Activated CD8-positive, alpha-beta T cell treated with anti-CD3 and anti-CD28 coated beads for 36 hours (primary cell): ENCODE data around the gene KRT6A. TPM values are rescaled to one million over a fixed set of nuclear protein-coding genes. Genes with fewer than 3 reads are reported as not detected.
"Not testable (repeated sequence)": the region's sequence is repeated elsewhere in the genome, so short reads cannot be mapped to it uniquely, and the experiment has no call there.

ENCODE experiments used
- ATAC-seq: fragments of 200-7000 bp; cut with Tn5 transposase; one replicate; pipeline ENCODE4 v1.10.0; 2021; ENCODE audit warnings: mild to moderate bottlenecking, moderate library complexity
- CTCF ChIA-PET: fragments of 350-600 bp; sonication (Branson Sonifier 250); formaldehyde crosslinking; loops from one replicate; lab custom pipeline; 2021; ENCODE audit warnings: antibody characterized with exemption; lab: Charles Lee
- POLR2A ChIA-PET: fragments of 350-600 bp; sonication (Branson Sonifier 250); formaldehyde crosslinking; loops from one replicate; lab custom pipeline; 2021; ENCODE audit warnings: antibody characterized with exemption; lab: Charles Lee
- DNase-seq: peaks from one replicate; pipeline ENCODE4 v3.0.0-alpha.2; 2020
- H3K27ac Mint-ChIP-seq: one replicate; pipeline ENCODE4 v1.8.0; 2021; ENCODE audit warnings: mild to moderate bottlenecking, mixed read lengths
- H3K27me3 Mint-ChIP-seq: one replicate; pipeline ENCODE4 v1.8.0; 2021; ENCODE audit warnings: mixed read lengths
- H3K36me3 Mint-ChIP-seq: one replicate; pipeline ENCODE4 v1.8.0; 2021; ENCODE audit warnings: low read depth, mixed read lengths
- H3K4me1 Mint-ChIP-seq: one replicate; pipeline ENCODE4 v1.8.0; 2021; ENCODE audit warnings: low read depth, mixed read lengths
- H3K4me3 Mint-ChIP-seq: one replicate; pipeline ENCODE4 v1.8.0; 2021; ENCODE audit warnings: mild to moderate bottlenecking, moderate library complexity, mixed read lengths
- H3K9me3 Mint-ChIP-seq: one replicate; pipeline ENCODE4 v1.8.0; 2021; ENCODE audit warnings: mixed read lengths
- CTCF ChIP-seq: fragments of 200-600 bp; IDR thresholded peaks from one replicate; pipeline ENCODE4 v1.8.0; 2022; ENCODE audit warnings: antibody characterized with exemption, mild to moderate bottlenecking
- intact Hi-C: fragments of 100-400 bp; cut with micrococcal nuclease; formaldehyde crosslinking; loops from one replicate; pipeline ENCODE4 v1.10.0; 2022
- total RNA-seq, 2 experiments: library from RNA; stranded (reverse); gene quantifications; one replicate each; pipeline ENCODE4 v1.2.3, GENCODE V29; 2021

The KRT6A gene
- total RNA-seq, 2 experiments from 2014 or later, result not detected

GRCh38 chr12:52455821-52456220 lies 37.2 kb downstream of the KRT6A start:
- CTCF ChIA-PET, result no interaction called here
- no peak for DNase-seq

DNA sequence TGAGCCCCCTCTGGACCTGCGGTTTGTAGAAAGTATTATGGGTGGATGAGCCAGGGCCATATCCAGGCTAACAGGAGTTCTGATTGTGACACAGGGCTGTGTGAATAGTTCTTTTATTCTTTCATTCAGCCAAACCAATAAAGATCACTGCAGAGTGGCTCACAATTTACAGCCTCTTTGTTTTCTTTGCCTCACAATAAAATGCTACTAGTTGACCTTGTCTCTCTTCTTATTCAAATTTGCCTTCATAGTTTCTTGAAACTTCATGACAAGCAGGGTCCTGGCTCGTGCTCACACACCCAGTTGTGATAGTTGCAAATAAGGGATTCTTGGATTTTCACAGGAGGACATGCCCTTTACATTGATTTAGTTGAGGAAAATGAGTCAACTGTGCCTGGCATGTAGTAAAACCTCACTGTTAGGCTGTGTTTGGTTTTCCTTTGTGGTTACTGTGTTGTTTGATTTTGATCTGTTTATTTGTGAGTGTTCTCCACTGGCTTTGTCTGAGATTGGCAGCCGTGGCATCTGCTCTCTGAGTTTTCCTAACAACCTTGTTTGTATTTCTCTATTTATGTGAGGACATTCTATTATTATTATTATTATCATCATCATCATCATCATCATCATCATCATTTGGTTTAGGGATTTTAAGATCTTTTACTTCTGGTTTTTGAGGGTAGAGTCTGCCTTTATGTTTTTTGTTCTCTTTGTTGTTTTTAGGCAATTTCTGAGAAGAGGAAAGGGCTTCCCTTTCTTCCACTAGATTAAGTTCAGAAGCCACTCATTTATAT lies 38.5 kb downstream of the KRT6A start:
- peaks cover 5% of the 10 kb centered on the region for H3K4me1 Mint-ChIP-seq
- no peak for TF ChIP-seq CTCF
- peaks cover 4% of the 10 kb centered on the region for H3K27me3 Mint-ChIP-seq
- POLR2A ChIA-PET, result no interaction called here
- no peak overlapping the region for H3K27ac Mint-ChIP-seq
- H3K4me3 Mint-ChIP-seq, result no peak overlapping the region
- ATAC-seq, result no peak
- no peaks in the 10 kb centered on the region for H3K36me3 Mint-ChIP-seq
- DNase-seq, result no peak
- intact Hi-C loops, result no loop called here
- no peaks in the 10 kb centered on the region for H3K9me3 Mint-ChIP-seq
- CTCF ChIA-PET, result no interaction called here

More at GRCh38 chr12:52455821-52456220, 37.2 kb downstream of the KRT6A start:
- Mint-ChIP-seq H3K27ac (no peak overlapping the region), H3K9me3 (no peaks in the 10 kb centered on the region), H3K36me3 (no peaks in the 10 kb centered on the region), H3K4me3 (no peak overlapping the region), H3K27me3 (peaks cover 5% of the 10 kb centered on the region), H3K4me1 (peaks cover 5% of the 10 kb centered on the region)
- intact Hi-C loops, result no loop called here
- POLR2A ChIA-PET, result no interaction called here
- no peak for ATAC-seq
- no peak for TF ChIP-seq CTCF

DNA sequence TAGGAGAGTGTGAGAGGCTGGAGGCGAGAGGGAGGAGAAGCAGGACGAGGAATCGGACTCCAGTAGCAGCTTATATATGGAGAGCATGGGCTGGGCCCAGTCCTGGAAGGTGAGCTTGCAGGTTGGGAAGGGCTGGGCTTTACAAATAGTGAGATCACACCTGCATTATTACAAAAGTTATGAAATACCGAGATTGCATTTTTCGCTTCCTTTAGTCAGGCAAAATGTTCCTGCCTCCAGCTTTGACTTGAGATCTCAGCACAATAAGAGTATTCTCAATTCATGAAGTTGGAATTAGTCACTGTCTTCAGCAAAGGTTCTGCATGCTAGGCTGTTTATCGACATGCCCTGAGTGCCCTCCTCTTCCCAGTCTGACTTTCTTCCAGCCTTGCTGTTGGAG lies 41.0 kb downstream of the KRT6A start, which contains the start of gene KRT6B:
KRT6B (minus strand) TSS at position 46 of the 400 bp plus-strand sequence. CDS start 68 bp downstream, outside the sequence.
- Mint-ChIP-seq H3K9me3 (no peaks in the 10 kb centered on the region), H3K36me3 (no peaks in the 10 kb centered on the region), H3K4me1 (peaks cover 5% of the 10 kb centered on the region), H3K27ac (no peak within 1 kb of the TSS), H3K27me3 (peaks cover 2% of the 10 kb centered on the region), H3K4me3 (no peak within 1 kb of the TSS)
- no peak for DNase-seq
- POLR2A ChIA-PET, result no interaction called here
- ATAC-seq, result no peak
- TF ChIP-seq CTCF, result no peak
- CTCF ChIA-PET, result interaction anchor here (0.9 kb wide), 1 partner anchor 173 kb away, joined by 3 read pairs; no protein-coding TSS in a partner anchor
- intact Hi-C loops, result no loop called here

DNA sequence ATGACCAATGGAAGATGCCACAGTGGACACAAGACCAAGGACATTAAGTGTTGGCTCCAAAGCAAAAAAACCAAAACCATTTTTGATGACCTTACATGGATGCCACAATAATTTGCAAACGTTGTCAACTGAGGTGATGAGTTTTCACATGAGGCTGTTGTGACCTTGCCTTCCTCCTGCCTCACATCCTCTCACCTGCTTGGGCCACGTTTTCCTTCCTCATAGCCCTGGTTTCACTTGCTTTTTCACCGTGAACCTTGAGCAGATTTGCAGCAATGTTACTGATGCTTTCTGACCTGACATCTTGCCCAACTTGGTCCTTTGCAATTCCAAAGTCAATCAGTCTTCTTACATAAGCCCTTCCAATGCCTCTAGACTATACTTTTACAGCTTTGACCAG lies 44.8 kb downstream of the KRT6A start:
- Mint-ChIP-seq H3K27ac (no peak overlapping the region), H3K9me3 (no peaks in the 10 kb centered on the region), H3K36me3 (no peaks in the 10 kb centered on the region), H3K4me3 (no peak overlapping the region), H3K4me1 (no peaks in the 10 kb centered on the region), H3K27me3 (peaks cover 3% of the 10 kb centered on the region)
- no peak for TF ChIP-seq CTCF
- ATAC-seq (no peak), DNase-seq (no peak)
- intact Hi-C loops, result no loop called here
- CTCF ChIA-PET, result no interaction called here
- POLR2A ChIA-PET, result no interaction called here

DNA sequence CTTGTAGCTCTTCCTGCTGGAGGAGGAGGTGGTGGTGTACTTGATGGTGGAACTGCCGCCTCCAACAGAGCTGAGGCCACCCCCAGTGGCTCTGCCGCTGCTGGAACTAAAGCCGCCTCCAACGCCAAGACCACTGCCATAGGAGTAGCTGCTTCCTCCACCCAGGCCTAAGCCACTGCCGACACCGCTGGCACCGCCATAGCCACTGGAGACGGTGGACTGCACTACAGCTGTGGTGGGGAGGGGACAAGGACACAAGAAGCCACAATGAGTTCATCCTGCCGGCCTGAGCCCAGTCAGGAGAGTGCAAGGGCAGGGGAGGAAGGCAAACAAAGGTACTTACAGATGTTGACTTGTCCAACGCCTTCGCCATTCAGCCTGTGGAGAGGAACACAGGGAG lies 45.9 kb downstream of the KRT6A start:
- H3K4me1 Mint-ChIP-seq, DNase-seq, POLR2A ChIA-PET, H3K27me3 Mint-ChIP-seq, H3K9me3 Mint-ChIP-seq, H3K27ac Mint-ChIP-seq, H3K4me3 Mint-ChIP-seq, H3K36me3 Mint-ChIP-seq, ATAC-seq, intact Hi-C loops: not testable (repeated sequence)
- CTCF ChIA-PET, result interaction anchor here (0.7 to 1.1 kb wide), 2 partner anchors 52 to 75 kb away, joined by 3 read pairs; no protein-coding TSS in a partner anchor
